A549 (cell line): ENCODE results near the gene MERTK. TPM values are rescaled to one million over a fixed set of nuclear protein-coding genes. Genes with fewer than 3 reads are reported as not detected.

Experiments used
- ATAC-seq, 2 experiments: fragments of 200-7000 bp in 1 of 2; fragments of >200 bp in 1 of 2; cut with Nextera tagmentation in 1 of 2; cut with Tn5 transposase in 1 of 2; 3 replicates each; pipeline versions ENCODE4 v1.8.0 to v1.9.1; 2018 to 2020; ENCODE audit warnings: mild to moderate bottlenecking in 1 of 2, moderate library complexity in 1 of 2
- CTCF ChIA-PET: fragments of 300-600 bp; sonication (Branson Sonifier 250); formaldehyde crosslinking; extraction: SDS; loops from one replicate; lab custom pipeline; 2021; ENCODE audit warnings: antibody characterized with exemption, inconsistent platforms; lab: Yijun Ruan, JAX
- POLR2A ChIA-PET: fragments of 350-600 bp; formaldehyde crosslinking; extraction: SDS; loops from one replicate; lab custom pipeline; 2021; ENCODE audit warnings: antibody characterized with exemption, inconsistent platforms; lab: Yijun Ruan, JAX
- DNase-seq, 2 experiments: peaks; one replicate each; pipeline versions ENCODE4 v3.0.0 to v3.0.0-alpha.2; 2011 to 2016; ENCODE audit warnings: low read depth in 1 of 2, low spot score in 1 of 2
- FAIRE-seq: peaks from 2 replicates; lab custom pipeline; 2011; peaks lifted over from hg19 to GRCh38; lab: Jason Lieb, UNC
- H3K27ac ChIP-seq, 2 experiments: fragments of >200 bp; sonication (Bioruptor Twin); formaldehyde crosslinking; 3 replicates each; pipeline ENCODE4 v1.5.1; 2016 to 2017
- H3K4me1 ChIP-seq: fragments of >200 bp; sonication (Bioruptor Twin); formaldehyde crosslinking; 3 replicates; pipeline ENCODE4 v1.6.1; 2016
- H3K4me2 ChIP-seq: fragments of >200 bp; sonication (Bioruptor Twin); formaldehyde crosslinking; 3 replicates; pipeline ENCODE4 v1.6.1; 2016
- H3K4me3 ChIP-seq: fragments of >200 bp; sonication (Bioruptor Twin); formaldehyde crosslinking; 3 replicates; pipeline ENCODE4 v1.5.1; 2016
- H3K9me3 ChIP-seq: fragments of >200 bp; sonication (Bioruptor Twin); formaldehyde crosslinking; 3 replicates; pipeline ENCODE4 v1.6.1; 2016
- ATOH8 ChIP-seq: fragments of 250-450 bp; sonication (Bioruptor Pico); IDR thresholded peaks from 2 replicates; pipeline ENCODE4 v1.5.0; 2020; ENCODE audit warnings: low read depth, mild to moderate bottlenecking, moderate library complexity
- BHLHE40 ChIP-seq: IDR thresholded peaks from 2 replicates; pipeline ENCODE4 v1.6.1; 2012; ENCODE audit warnings: low read depth, low read length, inconsistent platforms
- CTCF ChIP-seq: fragments of >200 bp; sonication (Bioruptor Twin); formaldehyde crosslinking; IDR thresholded peaks from 3 replicates; pipeline ENCODE4 v1.5.1; 2016
- EHF ChIP-seq: fragments of 250-450 bp; sonication (Bioruptor Pico); IDR thresholded peaks from 2 replicates; pipeline ENCODE4 v1.5.0; 2020; ENCODE audit warnings: mild to moderate bottlenecking
- EHMT2 ChIP-seq: fragments of 200-600 bp; sonication (generic); IDR thresholded peaks from 2 replicates; pipeline ENCODE4 v1.6.1; 2016; ENCODE audit warnings: antibody characterized with exemption, low read depth, mild to moderate bottlenecking, moderate library complexity
- EP300 ChIP-seq, 2 experiments: fragments of >200 bp; sonication (Bioruptor Twin); formaldehyde crosslinking; IDR thresholded peaks; 2 replicates in 1 of 2; 3 replicates in 1 of 2; pipeline ENCODE4 v1.6.1; 2016 to 2017
- FOSL2 ChIP-seq, 2 experiments: fragments of 450-650 bp in 1 of 2; fragments of >200 bp in 1 of 2; sonication (Bioruptor Twin) in 1 of 2; formaldehyde crosslinking; IDR thresholded peaks; 2 replicates each; pipeline versions ENCODE4 v1.5.0 to v1.6.1; 2016 to 2020; ENCODE audit warnings: mild to moderate bottlenecking in 1 of 2, moderate library complexity in 1 of 2
- GATA3 ChIP-seq: IDR thresholded peaks from 2 replicates; pipeline ENCODE4 v1.6.1; 2012; ENCODE audit warnings: borderline replicate concordance
- HDAC2 ChIP-seq: fragments of 200-600 bp; sonication (generic); IDR thresholded peaks from 2 replicates; pipeline ENCODE4 v1.6.1; 2016
- HEYL ChIP-seq: fragments of 250-450 bp; sonication (Bioruptor Pico); IDR thresholded peaks from 2 replicates; pipeline ENCODE4 v1.8.0; 2021; ENCODE audit warnings: mild to moderate bottlenecking, moderate library complexity
- HMGXB4 ChIP-seq: fragments of 250-450 bp; sonication (Bioruptor Pico); IDR thresholded peaks from 2 replicates; pipeline ENCODE4 v1.5.0; 2021; ENCODE audit warnings: mild to moderate bottlenecking, moderate library complexity, borderline replicate concordance
- HOXA7 ChIP-seq: fragments of 250-450 bp; sonication (Bioruptor Pico); IDR thresholded peaks from 2 replicates; pipeline ENCODE4 v1.5.0; 2020; ENCODE audit warnings: mild to moderate bottlenecking, moderate library complexity
- JUN ChIP-seq, 2 experiments: fragments of >200 bp; sonication (Bioruptor Twin); formaldehyde crosslinking; IDR thresholded peaks; 2 replicates in 1 of 2; 3 replicates in 1 of 2; pipeline ENCODE4 v1.6.1; 2016 to 2017
- KDM5A ChIP-seq: fragments of 200-600 bp; sonication (generic); IDR thresholded peaks from 2 replicates; pipeline ENCODE4 v1.6.1; 2016; ENCODE audit warnings: antibody characterized with exemption, mild to moderate bottlenecking
- MAFK ChIP-seq: fragments of 450-650 bp; IDR thresholded peaks from 2 replicates; pipeline ENCODE4 v1.6.1; 2014; ENCODE audit not compliant: partially characterized antibody
- MAZ ChIP-seq: fragments of 150-350 bp; IDR thresholded peaks from 2 replicates; pipeline ENCODE4 v1.6.1; 2014; ENCODE audit warnings: antibody characterized with exemption, low read depth, low read length, borderline replicate concordance
- PBX3 ChIP-seq: IDR thresholded peaks from 2 replicates; pipeline ENCODE4 v1.6.1; 2012
- POLR2A ChIP-seq: IDR thresholded peaks from 2 replicates; pipeline ENCODE4 v1.6.1; 2012; ENCODE audit warnings: mild to moderate bottlenecking, low read length
- RAD21 ChIP-seq, 2 experiments: fragments of >200 bp in 1 of 2; sonication (Bioruptor Twin) in 1 of 2; formaldehyde crosslinking in 1 of 2; IDR thresholded peaks in 1 of 2; conservative IDR thresholded peaks in 1 of 2; 2 replicates in 1 of 2; 3 replicates in 1 of 2; pipeline ENCODE4 v1.6.1; 2012 to 2018; ENCODE audit warnings: inconsistent platforms in 1 of 2
- SREBF2 ChIP-seq: fragments of 450-650 bp; IDR thresholded peaks from 2 replicates; pipeline ENCODE4 v1.6.1; 2014; ENCODE audit warnings: mild to moderate bottlenecking, moderate library complexity
- TFCP2L1 ChIP-seq: fragments of 250-450 bp; sonication (Bioruptor Pico); IDR thresholded peaks from 2 replicates; pipeline ENCODE4 v1.5.0; 2021; ENCODE audit warnings: mild to moderate bottlenecking
- ZC3H11A ChIP-seq: fragments of 450-650 bp; IDR thresholded peaks from 2 replicates; pipeline ENCODE4 v1.6.1; 2014; ENCODE audit warnings: antibody characterized with exemption, mild to moderate bottlenecking
- ZFP36 ChIP-seq: fragments of 450-650 bp; IDR thresholded peaks from 2 replicates; pipeline ENCODE4 v1.6.1; 2014; ENCODE audit warnings: borderline replicate concordance; ENCODE audit not compliant: partially characterized antibody
- WGBS: methylation state at CpG from one replicate; pipeline ENCODE4 v1.1.6; 2017; ENCODE audit errors: missing lambda C conversion rate; 5-methylcytosine and 5-hydroxymethylcytosine counted together
- polyA plus RNA-seq, 4 experiments: library from polyadenylated mRNA; depleted of rRNA in 3 of 4; stranded (reverse); fragments of >200 nt; fragmentation: RNase III in 1 of 4; extraction: RNeasy Plus Mini Kit Qiagen cat#74134 plus additional on column Dnase treatment in 1 of 4; gene quantifications; 2 replicates in 3 of 4; 3 replicates in 1 of 4; pipeline ENCODE4 v1.2.3, GENCODE V29; 2011 to 2017

MERTK gene
- polyA plus RNA-seq, 2 of the 4 experiments (the other 2 are of a cell fraction): 1.4 to 4.0 TPM

GRCh38 chr2:111967018-111967417 lies 68.6 kb downstream of the MERTK start:
- no peak for ATAC-seq
- ChIA-PET POLR2A (no interaction called here), CTCF (no interaction called here)

GRCh38 chr2:111970453-111970852 lies 72.0 kb downstream of the MERTK start:
- H3K4me3 ChIP-seq: no peak overlapping the region
- ChIA-PET CTCF (no interaction called here), POLR2A (no interaction called here)
- FAIRE-seq (no peak), ATAC-seq (no peak), DNase-seq (no peak)
- H3K9me3 ChIP-seq: no peaks in the 10 kb centered on the region
- H3K27ac ChIP-seq: no peak overlapping the region
- WGBS: 83% methylated on average over 1 of the region's 1 CpG
- TF ChIP-seq GATA3 (no peak), HDAC2 (no peak), EHF (no peak), HMGXB4 (CRISPR knock-in tag) (no peak), MAZ (no peak), EP300 (IDR thresholded peaks at IDR 0.05) (no peak), MAFK (no peak), BHLHE40 (no peak), POLR2A (no peak)
- peaks cover 19% of the 10 kb centered on the region for H3K4me1 ChIP-seq
- H3K4me2 ChIP-seq: no peak overlapping the region

More at GRCh38 chr2:111967018-111967417, 68.6 kb downstream of the MERTK start:
- no peak for DNase-seq
- no peak for FAIRE-seq
- TF ChIP-seq CTCF (no peak), POLR2A (no peak), SREBF2 (no peak), ZFP36 (no peak), EHF (no peak), HEYL (CRISPR knock-in tag) (no peak), TFCP2L1 (CRISPR knock-in tag) (no peak)
- H3K4me2 ChIP-seq: no peak overlapping the region
- no peak overlapping the region for H3K4me3 ChIP-seq
- H3K27ac ChIP-seq: no peak overlapping the region
- WGBS: 88% methylated on average over 1 of the region's 1 CpG
- no peaks in the 10 kb centered on the region for H3K4me1 ChIP-seq
- H3K9me3 ChIP-seq: no peaks in the 10 kb centered on the region

- ChIA-PET CTCF (no interaction called here), POLR2A (no interaction called here)
- Histone ChIP-seq H3K9me3 (peaks cover 4% of the 10 kb centered on the region; the same call in 1 of the 3 replicates), H3K27ac (peak overlapping the region in 1 of 2 experiments; percentile 51; a peak in 2 of 6 replicates), H3K4me2 (peak overlapping the region; percentile 13; the same call in 1 of the 3 replicates), H3K4me1 (peaks cover 22% of the 10 kb centered on the region), H3K4me3 (no peak overlapping the region)
- 64% methylated on average over 8 of the region's 8 CpGs for WGBS
- ATAC-seq (no peak), FAIRE-seq (no peak), DNase-seq (no peak)
- no peak for TF ChIP-seq ATOH8 (CRISPR knock-in tag)
Observed at GRCh38 chr2:111972955-111973565, 74.7 kb downstream of the MERTK start.

GRCh38 chr2:111973701-111974100 lies 75.3 kb downstream of the MERTK start:
- ChIA-PET CTCF (no interaction called here), POLR2A (no interaction called here)
- H3K9me3 ChIP-seq: peaks cover 4% of the 10 kb centered on the region; the same call in 1 of the 3 replicates
- DNase-seq (no peak), FAIRE-seq (no peak), ATAC-seq (no peak)
- H3K4me3 ChIP-seq: no peak overlapping the region
- WGBS: 88% methylated on average over 4 of the region's 4 CpGs
- H3K27ac ChIP-seq: peak overlapping the region in 1 of 2 experiments; percentile 51; a peak in 1 of 6 replicates
- peak overlapping the region; percentile 13; the same call in 1 of the 3 replicates for H3K4me2 ChIP-seq
- peaks cover 22% of the 10 kb centered on the region for H3K4me1 ChIP-seq
- TF ChIP-seq FOSL2 (IDR thresholded peaks at IDR 0.05): no peak
- TF ChIP-seq FOSL2 (CRISPR knock-in tag; IDR thresholded peaks at IDR 0.05): no peak
- TF ChIP-seq HOXA7: no peak
- no peak for TF ChIP-seq SREBF2
- TF ChIP-seq EHMT2: no peak
- TF ChIP-seq RAD21 (conservative IDR thresholded peaks at IDR 0.05 in 1 of 2, IDR thresholded peaks at IDR 0.05 in 1 of 2): no peak
- no peak for TF ChIP-seq JUN (IDR thresholded peaks at IDR 0.05)
- no peak for TF ChIP-seq CTCF
- no peak for TF ChIP-seq ZC3H11A
- TF ChIP-seq PBX3: no peak
- no peak for TF ChIP-seq KDM5A
